ENCODE results near the gene XRCC3. TPM values are rescaled to one million over a fixed set of nuclear protein-coding genes. Genes with fewer than 3 reads are reported as not detected.

XRCC3 gene
- total RNA-seq, 1 donor = 18.1 TPM

GRCh38 chr14:103725739-103726395, 10.6 kb upstream of the XRCC3 start:
- TF ChIP-seq CTCF (IDR thresholded peaks at IDR 0.05; ENCODE audit: insufficient read depth, low read length) = no peak
- no peak overlapping the region for H3K4me3 ChIP-seq (ENCODE audit: low read depth, low read length)
- no peak for DNase-seq (ENCODE audit: low read depth)

GRCh38 chr14:103725001-103725682, 9.9 kb upstream of the XRCC3 start:
- no peak overlapping the region for H3K4me3 ChIP-seq (ENCODE audit: low read depth, low read length)
- no peak for TF ChIP-seq CTCF (IDR thresholded peaks at IDR 0.05; ENCODE audit: insufficient read depth, low read length)
- no peak for DNase-seq (ENCODE audit: low read depth)

GRCh38 chr14:103724116-103724515, 8.9 kb upstream of the XRCC3 start:
- no peak overlapping the region for H3K4me3 ChIP-seq (ENCODE audit: low read depth, low read length)
- no peak for TF ChIP-seq CTCF (IDR thresholded peaks at IDR 0.05; ENCODE audit: insufficient read depth, low read length)
- peak; percentile 54 for DNase-seq (ENCODE audit: low read depth)

GRCh38 chr14:103723748-103724081, 8.5 kb upstream of the XRCC3 start:
- TF ChIP-seq CTCF (IDR thresholded peaks at IDR 0.05; ENCODE audit: insufficient read depth, low read length) = no peak
- no peak for DNase-seq (ENCODE audit: low read depth)
- no peak overlapping the region for H3K4me3 ChIP-seq (ENCODE audit: low read depth, low read length)

GRCh38 chr14:103721334-103722120, 6.3 kb upstream of the XRCC3 start:
- TF ChIP-seq CTCF (IDR thresholded peaks at IDR 0.05; ENCODE audit: insufficient read depth, low read length) = no peak
- no peak overlapping the region for H3K4me3 ChIP-seq (ENCODE audit: low read depth, low read length)
- DNase-seq (ENCODE audit: low read depth) = no peak

GRCh38 chr14:103719751-103720150, 4.5 kb upstream of the XRCC3 start:
- no peak for TF ChIP-seq CTCF (IDR thresholded peaks at IDR 0.05; ENCODE audit: insufficient read depth, low read length)

More at GRCh38 chr14:103719751-103720150, 4.5 kb upstream of the XRCC3 start:
- no peak overlapping the region for H3K4me3 ChIP-seq (ENCODE audit: low read depth, low read length)
- DNase-seq (ENCODE audit: low read depth) = no peak

Measured in fibroblast of the aortic adventitia (primary cell).